Ovary (tissue), 3 donors: Measurements from ENCODE around the gene STAC.

Experiments used
- CTCF ChIP-seq, 3 donors: fragments of 450-650 bp in 2 of 3; fragments of 200-600 bp in 1 of 3; IDR thresholded peaks; one replicate each; pipeline versions ENCODE4 v1.5.1 to v1.8.0; 2016 to 2022; ENCODE audit warnings: antibody characterized with exemption in 3 of 3, mild to moderate bottlenecking in 1 of 3
- POLR2A ChIP-seq: fragments of 450-650 bp; IDR thresholded peaks from one replicate; pipeline ENCODE4 v1.6.1; 2017; ENCODE audit warnings: antibody characterized with exemption, mild to moderate bottlenecking, moderate library complexity
- donor health status: DM: no; HTN: no; CAD: no.

- no peak for TF ChIP-seq POLR2A
- TF ChIP-seq CTCF (IDR thresholded peaks at IDR 0.05): no peak
Observed at GRCh38 chr3:36477655-36478054, 97.4 kb downstream of the STAC start.
